Measurements from ENCODE around the gene CAPS.

- TF ChIP-seq CTCF (IDR thresholded peaks at IDR 0.05; ENCODE audit: low read depth, low read length) (no peak), MAX (IDR thresholded peaks at IDR 0.05; ENCODE audit: low read depth, low read length) (no peak), POLR2A (IDR thresholded peaks at IDR 0.05; ENCODE audit: extremely low read depth, insufficient read length) (no peak), MYC (IDR thresholded peaks at IDR 0.05; ENCODE audit: low read depth, low read length) (no peak)
Measured at GRCh38 chr19:5865772-5866171, 48.3 kb upstream of the CAPS start.
